ENCODE results near the gene PTPRB. TPM values are rescaled to one million over a fixed set of nuclear protein-coding genes. Genes with fewer than 3 reads are reported as not detected.
A peak's percentile ranks its signal among the peaks of the same experiment; 100 is the strongest.

The PTPRB gene
- total and polyA plus RNA-seq, 2 of the 4 experiments (the other 2 are of a cell fraction), result 4.1 to 6.5 TPM

DNA sequence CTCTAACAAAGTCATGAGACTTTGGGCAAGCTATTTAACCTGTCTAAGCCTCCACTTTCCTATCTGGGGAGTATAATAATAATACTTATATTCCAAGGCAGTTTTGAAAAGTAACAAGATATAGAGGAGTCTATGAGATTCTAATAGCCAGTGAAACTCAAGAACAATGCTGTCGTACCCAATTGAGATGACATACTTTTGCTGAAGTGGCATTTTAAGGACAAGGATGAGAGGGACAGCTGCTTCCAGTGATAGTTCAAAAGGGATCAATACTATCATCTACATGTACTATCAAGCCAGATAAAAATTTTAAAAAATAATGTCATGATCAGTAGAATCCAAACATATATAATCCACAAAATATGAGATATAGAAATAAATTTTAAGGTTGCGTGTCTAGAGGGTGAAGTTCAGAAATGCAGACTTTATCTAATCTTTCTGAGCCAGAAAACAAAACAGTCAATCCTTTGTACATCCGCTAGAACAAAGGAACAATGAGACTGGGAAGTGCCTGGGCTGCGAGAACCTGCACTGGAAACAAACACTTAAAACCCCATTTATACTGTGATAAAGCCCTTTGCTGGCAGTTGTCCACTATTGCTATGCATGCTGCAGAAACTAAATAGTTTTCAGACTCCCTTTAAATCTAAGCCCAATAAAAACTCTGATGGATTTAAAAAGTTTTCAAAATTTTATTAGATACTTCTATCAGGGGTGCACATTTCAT lies 38.6 kb downstream of the PTPRB start:
- Histone ChIP-seq H4K5ac (ENCODE audit: low read depth, low read length) (no peak overlapping the region), H3K14ac (replicated peaks; ENCODE audit: low read depth, low read length) (no peak overlapping the region), H3K27ac (ENCODE audit: insufficient read depth, low read length) (no peak overlapping the region), H3K9ac (ENCODE audit: low read depth, low read length) (no peak overlapping the region), H4K8ac (ENCODE audit: low read depth in 2 of 2, low read length in 2 of 2) (no peak overlapping the region), H2BK5ac (ENCODE audit: low read depth, low read length, poor library complexity, severe bottlenecking) (no peak overlapping the region), H4K91ac (ENCODE audit: insufficient read depth, low read depth, low read length) (no peak overlapping the region), H3K9me3 (ENCODE audit: control insufficient read depth, insufficient read depth, low read length) (no peaks in the 10 kb centered on the region), H2AK9ac (replicated peaks; ENCODE audit: low read depth, low read length, poor library complexity) (no peak overlapping the region), H3K27me3 (ENCODE audit: control insufficient read depth, insufficient read depth, low read length) (no peaks in the 10 kb centered on the region), H3K23ac (ENCODE audit: low read depth, low read length) (no peak overlapping the region), H2AFZ (replicated peaks; ENCODE audit: low read length, poor library complexity) (no peak overlapping the region), H4K20me1 (ENCODE audit: insufficient read depth, low read length) (no peaks in the 10 kb centered on the region), H2BK15ac (ENCODE audit: low read depth, low read length) (no peak overlapping the region), H2AK5ac (ENCODE audit: low read depth, low read length) (no peak overlapping the region), H3K18ac (ENCODE audit: low read depth, low read length) (no peak overlapping the region), H3K4me2 (ENCODE audit: low read depth, low read length) (no peak overlapping the region), H2BK20ac (ENCODE audit: low read depth, low read length) (no peak overlapping the region), H3K9me1 (ENCODE audit: insufficient read depth, low read length) (no peaks in the 10 kb centered on the region), H3K36me3 (ENCODE audit: control insufficient read depth, insufficient read depth, low read length) (no peaks in the 10 kb centered on the region), H3K4me3 (ENCODE audit: insufficient read depth, low read depth, low read length) (no peak overlapping the region), H3K4me1 (ENCODE audit: control insufficient read depth, insufficient read depth, low read length) (no peaks in the 10 kb centered on the region), H3K56ac (ENCODE audit: extremely low read depth, insufficient read depth, low read length) (no peak overlapping the region), H2BK120ac (ENCODE audit: low read depth, low read length) (no peak overlapping the region), H3K4ac (ENCODE audit: low read depth, low read length) (no peak overlapping the region), H3K79me1 (ENCODE audit: low read depth in 1 of 2, low read length in 2 of 2) (no peaks in the 10 kb centered on the region)
- no peak for TF ChIP-seq CEBPB (IDR thresholded peaks at IDR 0.05; ENCODE audit: low read depth, low read length)
- no peak for TF ChIP-seq MAZ (IDR thresholded peaks at IDR 0.05; ENCODE audit: borderline replicate concordance, low read depth, low read length)
- TF ChIP-seq MAFK (IDR thresholded peaks at IDR 0.05; ENCODE audit: low read depth, low read length), result peak; percentile 58; the same call in 1 of the 2 replicates
- WGBS, 2 experiments (ENCODE audit: extremely low coverage in 2 of 2, insufficient read length in 1 of 2), result no CpG with 5 or more reads among the region's 4 CpGs
- in situ Hi-C loops (cut with MboI; ENCODE audit: low sequenced_read_pairs), result no loop called here
- POLR2A ChIA-PET (ENCODE audit: unreplicated experiment), result no interaction called here
- no TSS peak for BruUV-seq (replicated peaks)
- ATAC-seq (ENCODE audit: low read depth) (no peak), DNase-seq (no peak)
- dilution Hi-C loops (cut with HindIII; ENCODE audit: low sequenced_read_pairs, unreplicated experiment), result no loop called here
- CTCF ChIA-PET, result interaction anchor here (0.8 to 1.3 kb wide), 2 partner anchors 9 to 95 kb away, joined by 3 to 4 read pairs; no protein-coding TSS in a partner anchor
- intact Hi-C loops (cut with micrococcal nuclease), result loop anchor here (10.0 kb wide), 1 partner anchor 416 kb away; no protein-coding TSS in a partner anchor
